T-helper 2 cell (primary cell): Measurements from ENCODE around the gene PLCB1.

Experiments used
- DNase-seq, 5 experiments: peaks; one replicate each; pipeline versions ENCODE4 v3.0.0 to v3.0.0-alpha.2; 2012 to 2022

PLCB1 gene

GRCh38 chr20:8749101-8749500 lies 617.0 kb downstream of the PLCB1 start:
- no peak for DNase-seq

GRCh38 chr20:8749986-8750385 lies 617.9 kb downstream of the PLCB1 start:
- no peak for DNase-seq

- DNase-seq = no peak
Measured at GRCh38 chr20:8755340-8756118, 623.5 kb downstream of the PLCB1 start.

GRCh38 chr20:8756410-8756809 lies 624.3 kb downstream of the PLCB1 start:
- DNase-seq = no peak

- no peak for DNase-seq
Measured at GRCh38 chr20:8757146-8757545, 625.1 kb downstream of the PLCB1 start.

- no peak for DNase-seq
Measured at GRCh38 chr20:8764344-8764962, 632.4 kb downstream of the PLCB1 start.

- DNase-seq = no peak
Measured at GRCh38 chr20:8766868-8767390, 634.9 kb downstream of the PLCB1 start.

- no peak for DNase-seq
Measured at GRCh38 chr20:8774412-8774811, 642.3 kb downstream of the PLCB1 start.

GRCh38 chr20:8777911-8778310 lies 645.8 kb downstream of the PLCB1 start:
- no peak for DNase-seq

GRCh38 chr20:8778387-8778786 lies 646.3 kb downstream of the PLCB1 start:
- no peak for DNase-seq

- DNase-seq = no peak
Measured at GRCh38 chr20:8780915-8781314, 648.8 kb downstream of the PLCB1 start.

- DNase-seq = no peak
Measured at GRCh38 chr20:8782804-8783203, 650.7 kb downstream of the PLCB1 start.

GRCh38 chr20:8783734-8784133 lies 651.7 kb downstream of the PLCB1 start:
- DNase-seq = no peak

- DNase-seq = no peak
Measured at GRCh38 chr20:8786383-8786782, 654.3 kb downstream of the PLCB1 start.

- no peak for DNase-seq
Measured at GRCh38 chr20:8787090-8787489, 655.0 kb downstream of the PLCB1 start.

- DNase-seq = no peak
Measured at GRCh38 chr20:8788275-8788674, 656.2 kb downstream of the PLCB1 start.

- no peak for DNase-seq
Measured at GRCh38 chr20:8788831-8789230, 656.8 kb downstream of the PLCB1 start.

- peak in 1 of 5 experiments; percentile 3 for DNase-seq
Measured at GRCh38 chr20:8790442-8791074, 658.5 kb downstream of the PLCB1 start.

GRCh38 chr20:8795404-8795803 lies 663.3 kb downstream of the PLCB1 start:
- DNase-seq = no peak

GRCh38 chr20:8796088-8796660 lies 664.1 kb downstream of the PLCB1 start:
- no peak for DNase-seq

- no peak for DNase-seq
Measured at GRCh38 chr20:8798505-8798904, 666.4 kb downstream of the PLCB1 start.

- DNase-seq = no peak
Measured at GRCh38 chr20:8800089-8800488, 668.0 kb downstream of the PLCB1 start.

GRCh38 chr20:8801686-8802085 lies 669.6 kb downstream of the PLCB1 start:
- no peak for DNase-seq
